SK-N-SH treated with all-trans-retinoic acid at 6 μM for 48 hours (cell line): Measurements from ENCODE around the gene RAB36.

Source experiments
- ATAC-seq: fragments of 200-7000 bp; cut with Tn5 transposase; 3 replicates; pipeline ENCODE4 v1.9.1; 2020; ENCODE audit warnings: mild to moderate bottlenecking, moderate library complexity
- ARNTL ChIP-seq: fragments of 450-650 bp; formaldehyde crosslinking; IDR thresholded peaks from 2 replicates; pipeline ENCODE4 v1.5.0; 2020; ENCODE audit warnings: low read depth, mild to moderate bottlenecking, moderate library complexity, borderline replicate concordance
- BACH2 ChIP-seq: fragments of 250-450 bp; sonication (Bioruptor Pico); IDR thresholded peaks from 2 replicates; pipeline ENCODE4 v1.9.0; 2021; ENCODE audit warnings: mild to moderate bottlenecking, borderline replicate concordance
- CSDC2 ChIP-seq: fragments of 250-450 bp; sonication (Bioruptor Pico); IDR thresholded peaks from 2 replicates; pipeline ENCODE4 v1.5.0; 2020; ENCODE audit warnings: mild to moderate bottlenecking, moderate library complexity
- ESRRG ChIP-seq: fragments of 250-450 bp; sonication (Bioruptor Pico); IDR thresholded peaks from 2 replicates; pipeline ENCODE4 v1.6.1; 2021; ENCODE audit warnings: mild to moderate bottlenecking
- GLIS3 ChIP-seq: fragments of 250-450 bp; sonication (Bioruptor Pico); IDR thresholded peaks from 2 replicates; pipeline ENCODE4 v1.5.0; 2020; ENCODE audit warnings: mild to moderate bottlenecking, moderate library complexity
- ISL1 ChIP-seq: fragments of 250-450 bp; sonication (Bioruptor Pico); IDR thresholded peaks from 2 replicates; pipeline ENCODE4 v2.1.2; 2022; ENCODE audit warnings: mild to moderate bottlenecking, moderate library complexity
- OSR1 ChIP-seq: fragments of 250-450 bp; sonication (Bioruptor Pico); IDR thresholded peaks from 2 replicates; pipeline ENCODE4 v1.8.0; 2022; ENCODE audit warnings: moderate library complexity, mild to moderate bottlenecking, inconsistent platforms
- PPARA ChIP-seq: fragments of 250-450 bp; sonication (Bioruptor Pico); IDR thresholded peaks from 2 replicates; pipeline ENCODE4 v1.5.0; 2020; ENCODE audit warnings: mild to moderate bottlenecking, borderline replicate concordance
- RARB ChIP-seq: fragments of 250-450 bp; sonication (Bioruptor Pico); IDR thresholded peaks from 2 replicates; pipeline ENCODE4 v1.8.0; 2021; ENCODE audit warnings: mild to moderate bottlenecking, moderate library complexity
- SNAI2 ChIP-seq: fragments of 250-450 bp; sonication (Bioruptor Pico); IDR thresholded peaks from 2 replicates; pipeline ENCODE4 v1.5.0; 2020; ENCODE audit warnings: mild to moderate bottlenecking, moderate library complexity
- TCF4 ChIP-seq: fragments of 250-450 bp; sonication (Bioruptor Pico); IDR thresholded peaks from 2 replicates; pipeline ENCODE4 v1.8.0; 2021; ENCODE audit warnings: mild to moderate bottlenecking, moderate library complexity, borderline replicate concordance
- TOX ChIP-seq: fragments of 250-450 bp; sonication (Bioruptor Pico); IDR thresholded peaks from 2 replicates; pipeline ENCODE4 v1.8.0; 2021; ENCODE audit warnings: mild to moderate bottlenecking, moderate library complexity, borderline replicate concordance
- ZC3H10 ChIP-seq: fragments of 250-450 bp; sonication (Bioruptor Pico); IDR thresholded peaks from 2 replicates; pipeline ENCODE4 v1.5.1; 2021; ENCODE audit warnings: mild to moderate bottlenecking, moderate library complexity
- ZFP3 ChIP-seq: fragments of 250-450 bp; sonication (Bioruptor Pico); IDR thresholded peaks from 2 replicates; pipeline ENCODE4 v1.5.0; 2020; ENCODE audit warnings: mild to moderate bottlenecking, moderate library complexity
- ZFP30 ChIP-seq: fragments of 450-650 bp; formaldehyde crosslinking; IDR thresholded peaks from 2 replicates; pipeline ENCODE4 v1.5.0; 2022; ENCODE audit warnings: mild to moderate bottlenecking, moderate library complexity
- ZNF565 ChIP-seq: fragments of 450-650 bp; formaldehyde crosslinking; conservative IDR thresholded peaks from 2 replicates; pipeline ENCODE4 v1.5.0; 2020; ENCODE audit warnings: low read depth, mild to moderate bottlenecking, moderate library complexity
- ZNF8 ChIP-seq: fragments of 450-650 bp; formaldehyde crosslinking; IDR thresholded peaks from 2 replicates; pipeline ENCODE4 v1.5.0; 2020; ENCODE audit warnings: mild to moderate bottlenecking, moderate library complexity
- TF ChIP-seq, protein P1 (sequence below): fragments of 250-450 bp; sonication (Bioruptor Pico); IDR thresholded peaks from 2 replicates; pipeline ENCODE4 v1.5.0; 2020; ENCODE audit warnings: mild to moderate bottlenecking, moderate library complexity
- TF ChIP-seq, protein P2 (sequence below): fragments of 250-450 bp; sonication (Bioruptor Pico); IDR thresholded peaks from 2 replicates; pipeline ENCODE4 v1.8.0; 2020; ENCODE audit warnings: mild to moderate bottlenecking, moderate library complexity, borderline replicate concordance
- TF ChIP-seq, protein P3 (sequence below): fragments of 250-450 bp; sonication (Bioruptor Pico); IDR thresholded peaks from 2 replicates; pipeline ENCODE4 v1.8.0; 2021; ENCODE audit warnings: low read depth, mild to moderate bottlenecking, moderate library complexity, borderline replicate concordance
- TF ChIP-seq, protein P4 (sequence below): fragments of 250-450 bp; sonication (Bioruptor Pico); IDR thresholded peaks from 2 replicates; pipeline ENCODE4 v1.5.1; 2021; ENCODE audit warnings: mild to moderate bottlenecking, moderate library complexity
- TF ChIP-seq, protein P5 (sequence below): fragments of 250-450 bp; sonication (Bioruptor Pico); IDR thresholded peaks from 2 replicates; pipeline ENCODE4 v1.5.1; 2020; ENCODE audit warnings: low read depth, mild to moderate bottlenecking, moderate library complexity

The RAB36 gene

DNA sequence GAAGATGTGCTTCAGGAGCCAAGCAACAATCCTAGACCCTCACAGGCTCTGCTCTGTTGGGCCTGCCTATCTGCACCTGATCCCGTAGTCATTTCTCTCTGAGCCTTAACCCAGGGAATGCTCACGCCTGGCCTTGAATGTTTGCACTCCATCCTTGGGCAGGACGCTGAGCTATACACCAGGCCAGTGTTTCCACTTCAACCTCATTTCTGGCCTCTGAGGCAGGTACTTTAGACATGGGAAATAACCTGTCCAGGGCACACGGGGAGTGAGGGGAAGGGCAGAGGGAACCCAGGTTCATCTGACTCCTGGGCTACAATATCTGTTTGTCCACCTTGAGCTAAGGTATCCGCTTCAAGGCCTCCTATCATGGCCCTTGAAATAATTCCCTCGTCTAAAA is 13.3 kb upstream of the RAB36 start:
- no peak for ATAC-seq
- TF ChIP-seq BACH2 (CRISPR knock-in tag) (no peak), GLIS3 (CRISPR knock-in tag) (no peak), SNAI2 (CRISPR knock-in tag) (no peak), ZFP3 (CRISPR knock-in tag) (no peak), CSDC2 (CRISPR knock-in tag) (no peak), ZFP30 (no peak), ARNTL (CRISPR knock-in tag) (no peak), ESRRG (CRISPR knock-in tag) (no peak), ZC3H10 (no peak), ZNF565 (CRISPR knock-in tag) (no peak), RARB (CRISPR knock-in tag) (no peak), ISL1 (CRISPR knock-in tag) (no peak), TOX (no peak), OSR1 (CRISPR knock-in tag) (no peak)
- TF ChIP-seq, protein P1, sequence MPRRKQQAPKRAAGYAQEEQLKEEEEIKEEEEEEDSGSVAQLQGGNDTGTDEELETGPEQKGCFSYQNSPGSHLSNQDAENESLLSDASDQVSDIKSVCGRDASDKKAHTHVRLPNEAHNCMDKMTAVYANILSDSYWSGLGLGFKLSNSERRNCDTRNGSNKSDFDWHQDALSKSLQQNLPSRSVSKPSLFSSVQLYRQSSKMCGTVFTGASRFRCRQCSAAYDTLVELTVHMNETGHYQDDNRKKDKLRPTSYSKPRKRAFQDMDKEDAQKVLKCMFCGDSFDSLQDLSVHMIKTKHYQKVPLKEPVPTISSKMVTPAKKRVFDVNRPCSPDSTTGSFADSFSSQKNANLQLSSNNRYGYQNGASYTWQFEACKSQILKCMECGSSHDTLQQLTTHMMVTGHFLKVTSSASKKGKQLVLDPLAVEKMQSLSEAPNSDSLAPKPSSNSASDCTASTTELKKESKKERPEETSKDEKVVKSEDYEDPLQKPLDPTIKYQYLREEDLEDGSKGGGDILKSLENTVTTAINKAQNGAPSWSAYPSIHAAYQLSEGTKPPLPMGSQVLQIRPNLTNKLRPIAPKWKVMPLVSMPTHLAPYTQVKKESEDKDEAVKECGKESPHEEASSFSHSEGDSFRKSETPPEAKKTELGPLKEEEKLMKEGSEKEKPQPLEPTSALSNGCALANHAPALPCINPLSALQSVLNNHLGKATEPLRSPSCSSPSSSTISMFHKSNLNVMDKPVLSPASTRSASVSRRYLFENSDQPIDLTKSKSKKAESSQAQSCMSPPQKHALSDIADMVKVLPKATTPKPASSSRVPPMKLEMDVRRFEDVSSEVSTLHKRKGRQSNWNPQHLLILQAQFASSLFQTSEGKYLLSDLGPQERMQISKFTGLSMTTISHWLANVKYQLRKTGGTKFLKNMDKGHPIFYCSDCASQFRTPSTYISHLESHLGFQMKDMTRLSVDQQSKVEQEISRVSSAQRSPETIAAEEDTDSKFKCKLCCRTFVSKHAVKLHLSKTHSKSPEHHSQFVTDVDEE (CRISPR knock-in tag), result no peak
- TF ChIP-seq, protein P2, sequence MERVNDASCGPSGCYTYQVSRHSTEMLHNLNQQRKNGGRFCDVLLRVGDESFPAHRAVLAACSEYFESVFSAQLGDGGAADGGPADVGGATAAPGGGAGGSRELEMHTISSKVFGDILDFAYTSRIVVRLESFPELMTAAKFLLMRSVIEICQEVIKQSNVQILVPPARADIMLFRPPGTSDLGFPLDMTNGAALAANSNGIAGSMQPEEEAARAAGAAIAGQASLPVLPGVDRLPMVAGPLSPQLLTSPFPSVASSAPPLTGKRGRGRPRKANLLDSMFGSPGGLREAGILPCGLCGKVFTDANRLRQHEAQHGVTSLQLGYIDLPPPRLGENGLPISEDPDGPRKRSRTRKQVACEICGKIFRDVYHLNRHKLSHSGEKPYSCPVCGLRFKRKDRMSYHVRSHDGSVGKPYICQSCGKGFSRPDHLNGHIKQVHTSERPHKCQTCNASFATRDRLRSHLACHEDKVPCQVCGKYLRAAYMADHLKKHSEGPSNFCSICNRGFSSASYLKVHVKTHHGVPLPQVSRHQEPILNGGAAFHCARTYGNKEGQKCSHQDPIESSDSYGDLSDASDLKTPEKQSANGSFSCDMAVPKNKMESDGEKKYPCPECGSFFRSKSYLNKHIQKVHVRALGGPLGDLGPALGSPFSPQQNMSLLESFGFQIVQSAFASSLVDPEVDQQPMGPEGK (CRISPR knock-in tag), result no peak
- TF ChIP-seq, protein P3, sequence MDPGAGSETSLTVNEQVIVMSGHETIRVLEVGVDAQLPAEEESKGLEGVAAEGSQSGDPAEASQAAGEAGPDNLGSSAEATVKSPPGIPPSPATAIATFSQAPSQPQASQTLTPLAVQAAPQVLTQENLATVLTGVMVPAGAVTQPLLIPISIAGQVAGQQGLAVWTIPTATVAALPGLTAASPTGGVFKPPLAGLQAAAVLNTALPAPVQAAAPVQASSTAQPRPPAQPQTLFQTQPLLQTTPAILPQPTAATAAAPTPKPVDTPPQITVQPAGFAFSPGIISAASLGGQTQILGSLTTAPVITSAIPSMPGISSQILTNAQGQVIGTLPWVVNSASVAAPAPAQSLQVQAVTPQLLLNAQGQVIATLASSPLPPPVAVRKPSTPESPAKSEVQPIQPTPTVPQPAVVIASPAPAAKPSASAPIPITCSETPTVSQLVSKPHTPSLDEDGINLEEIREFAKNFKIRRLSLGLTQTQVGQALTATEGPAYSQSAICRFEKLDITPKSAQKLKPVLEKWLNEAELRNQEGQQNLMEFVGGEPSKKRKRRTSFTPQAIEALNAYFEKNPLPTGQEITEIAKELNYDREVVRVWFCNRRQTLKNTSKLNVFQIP (CRISPR knock-in tag), result no peak
- TF ChIP-seq, protein P4, sequence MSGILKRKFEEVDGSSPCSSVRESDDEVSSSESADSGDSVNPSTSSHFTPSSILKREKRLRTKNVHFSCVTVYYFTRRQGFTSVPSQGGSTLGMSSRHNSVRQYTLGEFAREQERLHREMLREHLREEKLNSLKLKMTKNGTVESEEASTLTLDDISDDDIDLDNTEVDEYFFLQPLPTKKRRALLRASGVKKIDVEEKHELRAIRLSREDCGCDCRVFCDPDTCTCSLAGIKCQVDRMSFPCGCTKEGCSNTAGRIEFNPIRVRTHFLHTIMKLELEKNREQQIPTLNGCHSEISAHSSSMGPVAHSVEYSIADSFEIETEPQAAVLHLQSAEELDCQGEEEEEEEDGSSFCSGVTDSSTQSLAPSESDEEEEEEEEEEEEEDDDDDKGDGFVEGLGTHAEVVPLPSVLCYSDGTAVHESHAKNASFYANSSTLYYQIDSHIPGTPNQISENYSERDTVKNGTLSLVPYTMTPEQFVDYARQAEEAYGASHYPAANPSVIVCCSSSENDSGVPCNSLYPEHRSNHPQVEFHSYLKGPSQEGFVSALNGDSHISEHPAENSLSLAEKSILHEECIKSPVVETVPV (CRISPR knock-in tag), result no peak
- TF ChIP-seq, protein P5, sequence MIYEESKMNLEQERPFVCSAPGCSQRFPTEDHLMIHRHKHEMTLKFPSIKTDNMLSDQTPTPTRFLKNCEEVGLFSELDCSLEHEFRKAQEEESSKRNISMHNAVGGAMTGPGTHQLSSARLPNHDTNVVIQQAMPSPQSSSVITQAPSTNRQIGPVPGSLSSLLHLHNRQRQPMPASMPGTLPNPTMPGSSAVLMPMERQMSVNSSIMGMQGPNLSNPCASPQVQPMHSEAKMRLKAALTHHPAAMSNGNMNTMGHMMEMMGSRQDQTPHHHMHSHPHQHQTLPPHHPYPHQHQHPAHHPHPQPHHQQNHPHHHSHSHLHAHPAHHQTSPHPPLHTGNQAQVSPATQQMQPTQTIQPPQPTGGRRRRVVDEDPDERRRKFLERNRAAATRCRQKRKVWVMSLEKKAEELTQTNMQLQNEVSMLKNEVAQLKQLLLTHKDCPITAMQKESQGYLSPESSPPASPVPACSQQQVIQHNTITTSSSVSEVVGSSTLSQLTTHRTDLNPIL (CRISPR knock-in tag), result no peak

DNA sequence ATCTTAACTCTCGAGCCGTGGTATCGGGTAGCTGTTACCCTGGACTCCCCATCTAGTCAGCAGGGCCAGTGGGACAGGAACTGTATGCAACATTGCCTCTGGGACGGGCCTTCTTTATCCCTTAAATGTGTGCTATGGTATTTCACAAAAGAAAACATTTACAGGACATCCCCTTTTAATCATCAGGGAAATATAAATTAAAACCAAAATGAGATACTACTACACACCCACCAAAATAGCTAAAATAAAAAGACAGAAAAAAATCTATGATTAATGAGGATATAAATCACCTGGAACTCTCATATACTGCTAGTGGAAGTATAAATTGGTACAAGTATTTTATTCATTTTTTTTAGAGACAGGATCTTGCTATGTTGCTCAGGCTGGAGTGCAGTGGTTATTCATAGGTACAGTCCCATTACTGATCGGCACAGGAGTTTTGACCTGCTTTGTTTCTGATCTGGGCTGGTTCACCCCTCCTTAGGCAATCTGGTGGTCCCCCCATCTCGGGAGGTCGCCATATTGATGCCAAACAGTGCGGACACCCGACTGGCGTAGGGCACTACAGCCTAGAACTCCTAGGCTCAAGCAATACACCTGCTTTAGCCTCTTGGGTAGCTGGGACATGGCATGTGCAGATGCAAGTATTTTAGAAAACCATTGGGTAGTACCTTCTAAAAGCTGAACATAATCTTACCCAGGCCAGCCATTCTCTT is 12.7 kb upstream of the RAB36 start:
- ATAC-seq, result no peak
- TF ChIP-seq ZFP3 (CRISPR knock-in tag) (no peak), OSR1 (CRISPR knock-in tag) (no peak), ZNF565 (CRISPR knock-in tag) (no peak), RARB (CRISPR knock-in tag) (no peak), ZFP30 (no peak), ESRRG (CRISPR knock-in tag) (no peak), SNAI2 (CRISPR knock-in tag) (no peak), BACH2 (CRISPR knock-in tag) (no peak), ISL1 (CRISPR knock-in tag) (no peak), TCF4 (CRISPR knock-in tag) (no peak), ZNF8 (CRISPR knock-in tag) (no peak), PPARA (CRISPR knock-in tag) (no peak), ZC3H10 (no peak), CSDC2 (CRISPR knock-in tag) (no peak)
- TF ChIP-seq, protein P4 (CRISPR knock-in tag), result no peak
- TF ChIP-seq, protein P5 (CRISPR knock-in tag), result no peak
- TF ChIP-seq, protein P1 (CRISPR knock-in tag), result no peak
